ENCODE data around the gene CEP112. TPM values are rescaled to one million over a fixed set of nuclear protein-coding genes. Genes with fewer than 3 reads are reported as not detected.

The CEP112 gene
- total and polyA plus RNA-seq, 7 experiments from 2014 or later, result 0.08 to 2.5 (median 0.66) TPM; not detected in 1

- Histone ChIP-seq H3K27ac (ENCODE audit: low read depth, low read length) (no peak overlapping the region), H3K4me3 (ENCODE audit: low read length) (no peak overlapping the region), H3K36me3 (ENCODE audit: control insufficient read depth in 2 of 3, insufficient read depth in 3 of 3, low read length in 3 of 3) (no peaks in the 10 kb centered on the region), H3K9me3 (ENCODE audit: control insufficient read depth in 2 of 3, low read length in 3 of 3) (no peaks in the 10 kb centered on the region), H3K27me3 (ENCODE audit: control insufficient read depth in 2 of 2, insufficient read depth in 2 of 2, low read length in 2 of 2) (no peaks in the 10 kb centered on the region), H3K4me1 (ENCODE audit: control insufficient read depth in 2 of 2, insufficient read depth in 2 of 2, low read length in 2 of 2) (no peaks in the 10 kb centered on the region)
- ATAC-seq, result no peak
- Mint-ChIP-seq H3K4me1 (peaks cover 0 to 27% (median 9%) of the 10 kb centered on the region in 7 donors), H3K4me3 (no peak overlapping the region), H3K36me3 (peaks cover 0 to 14% (median 4%) of the 10 kb centered on the region in 5 donors), H3K27ac (peak overlapping the region in 1 of 9 donors; percentile 41), H3K9me3 (peaks cover 0 to 13% (median 2%) of the 10 kb centered on the region in 11 donors), H3K27me3 (peaks cover 0 to 4% (median 0%) of the 10 kb centered on the region in 5 donors)
- ChIA-PET CTCF (no interaction called here), POLR2A (no interaction called here)
- intact Hi-C loops (cut with micrococcal nuclease), result no loop called here
- DNase-seq, result no peak
These were observed 274.4 kb downstream of the CEP112 start for GRCh38 chr17:65917560-65917959.

GRCh38 chr17:65916425-65916824 lies 275.5 kb downstream of the CEP112 start:
- H3K27ac ChIP-seq (ENCODE audit: low read depth, low read length), result no peak overlapping the region
- no peaks in the 10 kb centered on the region for H3K4me1 ChIP-seq (ENCODE audit: control insufficient read depth in 2 of 2, insufficient read depth in 2 of 2, low read length in 2 of 2)
- ChIA-PET CTCF (interaction anchor here (0.6 kb wide), 1 partner anchor 325 kb away, joined by 4 read pairs; no protein-coding TSS in a partner anchor), POLR2A (no interaction called here)
- Mint-ChIP-seq H3K9me3 (peaks cover 0 to 20% (median 5%) of the 10 kb centered on the region in 11 donors), H3K27me3 (peaks cover 0 to 4% (median 0%) of the 10 kb centered on the region in 5 donors), H3K4me1 (peaks cover 0 to 27% (median 9%) of the 10 kb centered on the region in 7 donors), H3K27ac (no peak overlapping the region), H3K4me3 (no peak overlapping the region), H3K36me3 (peaks cover 0 to 16% (median 7%) of the 10 kb centered on the region in 5 donors)
- intact Hi-C loops (cut with micrococcal nuclease), result no loop called here
- ATAC-seq (no peak), DNase-seq (no peak)
- H3K27me3 ChIP-seq (ENCODE audit: control insufficient read depth in 2 of 2, insufficient read depth in 2 of 2, low read length in 2 of 2), result no peaks in the 10 kb centered on the region
- H3K4me3 ChIP-seq (ENCODE audit: low read length), result no peak overlapping the region
- H3K9me3 ChIP-seq (ENCODE audit: control insufficient read depth in 2 of 3, low read length in 3 of 3), result no peaks in the 10 kb centered on the region
- H3K36me3 ChIP-seq (ENCODE audit: control insufficient read depth in 2 of 3, insufficient read depth in 3 of 3, low read length in 3 of 3), result no peaks in the 10 kb centered on the region

DNA sequence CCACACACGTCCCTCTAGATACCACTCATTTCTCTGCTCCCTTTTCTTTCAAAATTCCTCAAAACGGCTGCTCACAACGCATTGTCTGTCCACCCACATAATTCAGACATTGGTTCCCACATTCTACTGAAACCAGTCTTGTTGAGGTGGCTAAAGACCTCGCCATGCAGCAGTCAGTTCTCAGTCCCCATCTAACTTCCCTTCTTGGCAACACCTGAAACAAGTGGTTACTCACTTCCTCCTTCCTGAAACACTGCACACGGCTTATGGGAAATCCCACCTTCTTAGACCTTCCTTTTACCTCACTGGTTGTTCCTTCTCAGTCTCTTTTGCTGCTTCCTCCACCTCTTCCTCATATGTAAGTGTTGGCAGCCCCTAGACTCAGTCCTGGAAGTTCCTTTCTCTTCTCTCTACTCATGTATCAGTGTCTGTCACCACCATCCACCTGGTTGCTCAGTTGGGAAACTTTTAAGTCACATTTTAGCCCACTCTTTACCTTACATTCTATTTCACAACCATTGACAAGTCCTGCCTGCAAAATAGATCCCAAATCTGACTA lies 277.1 kb downstream of the CEP112 start:
- DNase-seq (peak in 1 of 9 donors; percentile 2), ATAC-seq (no peak)
- peaks cover 0 to 18% (median 9%) of the 10 kb centered on the region in 7 donors for H3K4me1 Mint-ChIP-seq
- no peaks in the 10 kb centered on the region for H3K4me1 ChIP-seq (ENCODE audit: control insufficient read depth in 2 of 2, insufficient read depth in 2 of 2, low read length in 2 of 2)
- ChIA-PET CTCF (no interaction called here), POLR2A (no interaction called here)
- no peaks in the 10 kb centered on the region for H3K27me3 ChIP-seq (ENCODE audit: control insufficient read depth in 2 of 2, insufficient read depth in 2 of 2, low read length in 2 of 2)
- no peaks in the 10 kb centered on the region for H3K9me3 ChIP-seq (ENCODE audit: control insufficient read depth in 2 of 3, low read length in 3 of 3)
- peaks cover 0 to 18% (median 17%) of the 10 kb centered on the region in 5 donors for H3K36me3 Mint-ChIP-seq
- H3K36me3 ChIP-seq (ENCODE audit: control insufficient read depth in 2 of 3, insufficient read depth in 3 of 3, low read length in 3 of 3), result no peaks in the 10 kb centered on the region
- no peak overlapping the region for H3K4me3 ChIP-seq (ENCODE audit: low read length)
- peak overlapping the region in 7 of 10 donors; percentile 12 to 60 (median 43) for H3K4me3 Mint-ChIP-seq
- no peak overlapping the region for H3K27ac ChIP-seq (ENCODE audit: low read depth, low read length)
- intact Hi-C loops (cut with micrococcal nuclease), result no loop called here
- peak overlapping the region in 6 of 9 donors; percentile 0 to 72 (median 34) for H3K27ac Mint-ChIP-seq
- peaks cover 0 to 4% (median 0%) of the 10 kb centered on the region in 5 donors for H3K27me3 Mint-ChIP-seq
- peaks cover 1 to 29% (median 14%) of the 10 kb centered on the region in 11 donors for H3K9me3 Mint-ChIP-seq

DNA sequence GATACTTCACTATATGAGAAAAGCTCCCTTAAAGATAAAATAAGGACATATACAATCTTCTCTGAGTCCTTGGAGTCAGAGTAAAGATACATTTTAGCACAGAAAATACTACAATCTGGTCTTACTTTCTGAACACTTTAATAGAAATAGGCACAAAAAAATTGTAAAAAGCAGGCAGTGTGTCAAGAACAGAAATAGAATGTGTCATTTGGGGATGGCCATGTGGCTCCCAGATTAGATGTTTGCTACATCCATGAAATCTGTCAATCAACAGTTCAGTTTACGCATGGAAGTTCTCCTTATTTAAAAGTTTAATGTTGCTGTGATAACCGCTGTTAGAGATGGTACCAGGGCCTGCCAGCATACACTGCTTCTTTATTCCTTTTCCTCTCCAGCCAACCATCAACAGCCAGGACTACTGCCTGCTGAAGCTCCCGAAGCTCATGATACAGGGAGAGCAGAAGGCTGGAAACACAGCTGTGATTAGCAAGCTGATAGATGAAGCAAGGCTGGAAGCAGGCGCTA lies 278.5 kb downstream of the CEP112 start:
- intact Hi-C loops (cut with micrococcal nuclease), result no loop called here
- Histone ChIP-seq H3K27ac (ENCODE audit: low read depth, low read length) (no peak overlapping the region), H3K36me3 (ENCODE audit: control insufficient read depth in 2 of 3, insufficient read depth in 3 of 3, low read length in 3 of 3) (no peaks in the 10 kb centered on the region), H3K4me3 (ENCODE audit: low read length) (no peak overlapping the region), H3K9me3 (ENCODE audit: control insufficient read depth in 2 of 3, low read length in 3 of 3) (no peaks in the 10 kb centered on the region), H3K4me1 (ENCODE audit: control insufficient read depth in 2 of 2, insufficient read depth in 2 of 2, low read length in 2 of 2) (no peaks in the 10 kb centered on the region), H3K27me3 (ENCODE audit: control insufficient read depth in 2 of 2, insufficient read depth in 2 of 2, low read length in 2 of 2) (no peaks in the 10 kb centered on the region)
- H3K4me3 Mint-ChIP-seq, result no peak overlapping the region
- H3K4me1 Mint-ChIP-seq, result peaks cover 0 to 18% (median 9%) of the 10 kb centered on the region in 7 donors
- peaks cover 0 to 24% (median 17%) of the 10 kb centered on the region in 5 donors for H3K36me3 Mint-ChIP-seq
- no peak overlapping the region for H3K27ac Mint-ChIP-seq
- POLR2A ChIA-PET, result no interaction called here
- DNase-seq (no peak), ATAC-seq (no peak)
- CTCF ChIA-PET, result no interaction called here
- H3K27me3 Mint-ChIP-seq, result peaks cover 0 to 4% (median 0%) of the 10 kb centered on the region in 5 donors
- H3K9me3 Mint-ChIP-seq, result peaks cover 1 to 43% (median 22%) of the 10 kb centered on the region in 11 donors

GRCh38 chr17:65910836-65911235 lies 281.1 kb downstream of the CEP112 start:
- no peak overlapping the region for H3K27ac Mint-ChIP-seq
- H3K4me3 ChIP-seq (ENCODE audit: low read length), result no peak overlapping the region
- no peak overlapping the region for H3K4me3 Mint-ChIP-seq
- ChIA-PET POLR2A (no interaction called here), CTCF (no interaction called here)
- H3K27ac ChIP-seq (ENCODE audit: low read depth, low read length), result no peak overlapping the region
- DNase-seq, result no peak
- peaks cover 0 to 24% (median 16%) of the 10 kb centered on the region in 5 donors for H3K36me3 Mint-ChIP-seq
- H3K4me1 Mint-ChIP-seq, result peaks cover 0 to 16% (median 9%) of the 10 kb centered on the region in 7 donors
- H3K4me1 ChIP-seq (ENCODE audit: control insufficient read depth in 2 of 2, insufficient read depth in 2 of 2, low read length in 2 of 2), result no peaks in the 10 kb centered on the region
- no peaks in the 10 kb centered on the region for H3K36me3 ChIP-seq (ENCODE audit: control insufficient read depth in 2 of 3, insufficient read depth in 3 of 3, low read length in 3 of 3)
- H3K27me3 Mint-ChIP-seq, result peaks cover 0 to 2% (median 0%) of the 10 kb centered on the region in 5 donors
- no peaks in the 10 kb centered on the region for H3K9me3 ChIP-seq (ENCODE audit: control insufficient read depth in 2 of 3, low read length in 3 of 3)
- no peaks in the 10 kb centered on the region for H3K27me3 ChIP-seq (ENCODE audit: control insufficient read depth in 2 of 2, insufficient read depth in 2 of 2, low read length in 2 of 2)
- H3K9me3 Mint-ChIP-seq, result peaks cover 1 to 44% (median 22%) of the 10 kb centered on the region in 11 donors
- no peak for ATAC-seq
- intact Hi-C loops (cut with micrococcal nuclease), result no loop called here

DNA sequence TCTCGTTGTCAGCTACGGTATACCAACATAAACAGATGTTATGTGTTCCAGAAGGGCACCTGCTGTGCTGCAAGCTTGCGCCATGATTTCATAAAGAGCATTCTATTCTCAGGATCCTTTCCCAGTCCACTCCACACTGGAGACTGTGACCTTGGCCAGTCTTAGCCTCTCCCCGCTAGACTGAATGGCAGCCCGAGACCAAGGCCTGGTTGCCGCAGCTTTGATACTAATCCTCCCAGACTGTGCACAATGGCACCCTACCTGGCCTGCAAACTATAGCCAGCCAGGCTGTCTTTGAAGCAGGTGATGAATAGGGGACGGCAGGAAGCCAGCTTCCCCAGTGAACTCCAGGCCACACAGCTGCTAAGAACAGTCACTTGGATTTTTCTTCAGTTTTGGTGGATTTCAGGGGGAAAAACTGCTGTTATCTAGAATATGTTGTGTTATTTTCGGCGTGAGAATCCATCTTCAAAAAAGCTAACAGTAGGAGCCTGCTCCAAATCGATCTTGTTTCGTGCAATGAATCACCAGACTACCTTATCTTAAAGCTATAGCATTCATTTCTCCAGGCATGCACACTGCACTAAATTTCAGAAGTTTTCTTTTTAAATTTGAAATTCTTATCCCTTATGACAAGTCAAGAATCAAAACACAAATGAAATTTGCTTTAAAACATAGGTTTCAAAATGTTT lies 289.0 kb downstream of the CEP112 start:
- no peaks in the 10 kb centered on the region for H3K9me3 ChIP-seq (ENCODE audit: control insufficient read depth in 2 of 3, low read length in 3 of 3)
- CTCF ChIA-PET, result no interaction called here
- no peak for ATAC-seq
- no peaks in the 10 kb centered on the region for H3K36me3 Mint-ChIP-seq
- no peak overlapping the region for H3K4me3 ChIP-seq (ENCODE audit: low read length)
- no peaks in the 10 kb centered on the region for H3K4me1 ChIP-seq (ENCODE audit: control insufficient read depth in 2 of 2, insufficient read depth in 2 of 2, low read length in 2 of 2)
- no peaks in the 10 kb centered on the region for H3K27me3 Mint-ChIP-seq
- no peak overlapping the region for H3K4me3 Mint-ChIP-seq
- no peak overlapping the region for H3K27ac Mint-ChIP-seq
- no peaks in the 10 kb centered on the region for H3K27me3 ChIP-seq (ENCODE audit: control insufficient read depth in 2 of 2, insufficient read depth in 2 of 2, low read length in 2 of 2)
- no peaks in the 10 kb centered on the region for H3K4me1 Mint-ChIP-seq
- intact Hi-C loops (cut with micrococcal nuclease), result no loop called here
- no peak overlapping the region for H3K27ac ChIP-seq (ENCODE audit: low read depth, low read length)
- POLR2A ChIA-PET, result no interaction called here
- no peaks in the 10 kb centered on the region for H3K9me3 Mint-ChIP-seq
- no peaks in the 10 kb centered on the region for H3K36me3 ChIP-seq (ENCODE audit: control insufficient read depth in 2 of 3, insufficient read depth in 3 of 3, low read length in 3 of 3)
- no peak for DNase-seq
